HG03457 (cell line): ENCODE measurements around the gene FAM217A.

Experiments
- ATAC-seq: cut with Tn5 transposase; IDR thresholded peaks from one replicate; pipeline ENCODE4 v1.9.1; 2021; ENCODE audit warnings: moderate number of reproducible peaks; ENCODE audit not compliant: unreplicated experiment

The FAM217A gene

DNA sequence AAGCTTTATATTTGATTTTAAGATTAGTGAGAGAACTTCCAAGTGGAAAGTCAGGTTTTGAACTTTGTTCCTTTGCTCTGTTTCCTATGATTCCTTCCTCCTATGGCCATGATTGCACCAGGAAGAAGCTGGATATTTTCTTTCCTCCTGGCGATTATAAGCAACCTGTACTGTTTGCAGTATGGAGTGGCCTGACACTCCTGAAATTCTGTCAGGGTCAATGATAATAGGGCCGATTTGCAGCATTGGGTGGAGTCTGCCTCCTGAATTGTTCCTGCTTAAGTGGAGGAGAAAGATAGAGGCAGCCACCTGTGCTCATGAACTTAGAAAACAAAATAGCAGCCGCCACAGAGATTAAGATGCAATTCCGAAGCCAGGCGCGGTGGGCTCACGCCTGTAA, 9.8 kb upstream of the FAM217A start:
- ATAC-seq: no peak

DNA sequence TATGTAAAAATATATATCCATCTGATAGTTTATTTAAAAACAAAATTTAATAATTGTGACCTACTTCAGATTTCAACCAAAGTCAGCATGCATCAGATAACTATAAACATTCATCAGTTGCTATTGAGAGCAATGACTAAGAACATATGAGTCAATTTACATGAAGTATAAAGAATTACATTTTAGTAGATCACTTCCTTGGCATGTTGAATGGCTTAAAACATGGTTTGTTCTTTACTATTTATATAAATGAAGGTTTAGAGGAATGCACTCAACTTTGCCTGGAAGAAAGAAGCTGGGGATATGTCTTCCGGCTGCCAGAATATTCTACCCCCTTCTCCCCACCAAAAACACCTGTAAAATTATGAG, 6.4 kb upstream of the FAM217A start:
- no peak for ATAC-seq

DNA sequence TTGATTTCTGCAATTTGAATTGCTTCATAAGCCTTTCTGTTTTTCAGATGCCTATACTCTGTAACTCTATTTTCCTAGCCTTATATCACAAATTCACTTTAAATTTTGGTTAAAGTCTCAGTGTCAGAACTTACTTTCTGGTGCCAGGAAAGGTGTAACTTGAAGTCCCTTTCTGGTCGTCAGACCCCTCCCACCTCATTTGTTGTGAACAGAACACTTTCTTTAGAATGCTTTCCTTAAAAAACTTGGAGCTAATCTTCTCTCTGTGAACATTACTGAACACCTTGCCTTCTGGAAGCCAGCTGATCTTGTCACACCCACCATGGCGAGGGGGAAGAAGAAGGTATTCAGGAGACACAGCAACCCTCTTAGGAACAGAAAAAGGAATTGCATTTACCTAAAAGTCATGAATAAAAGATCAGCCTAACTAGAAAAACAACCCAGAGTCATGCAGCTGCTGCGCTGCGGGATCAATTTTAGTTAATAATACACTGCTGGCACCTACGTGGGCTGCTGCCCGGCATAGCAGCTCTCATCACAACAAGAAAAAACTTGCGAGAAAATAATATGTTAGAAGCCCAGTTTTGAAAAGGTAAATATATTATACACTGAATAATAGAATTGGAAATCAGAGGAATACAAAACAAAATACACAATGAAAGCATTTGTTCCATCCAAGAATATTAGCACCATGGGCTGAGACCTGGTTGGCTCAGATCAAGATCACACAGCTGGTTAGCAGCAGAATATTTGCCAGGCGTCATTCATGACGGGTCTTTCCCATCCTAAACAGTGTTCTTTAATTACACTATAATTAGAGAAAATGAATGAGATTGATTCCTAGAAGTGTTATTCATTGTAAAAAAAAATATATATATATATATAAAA, 5.8 kb upstream of the FAM217A start:
- ATAC-seq: no peak

DNA sequence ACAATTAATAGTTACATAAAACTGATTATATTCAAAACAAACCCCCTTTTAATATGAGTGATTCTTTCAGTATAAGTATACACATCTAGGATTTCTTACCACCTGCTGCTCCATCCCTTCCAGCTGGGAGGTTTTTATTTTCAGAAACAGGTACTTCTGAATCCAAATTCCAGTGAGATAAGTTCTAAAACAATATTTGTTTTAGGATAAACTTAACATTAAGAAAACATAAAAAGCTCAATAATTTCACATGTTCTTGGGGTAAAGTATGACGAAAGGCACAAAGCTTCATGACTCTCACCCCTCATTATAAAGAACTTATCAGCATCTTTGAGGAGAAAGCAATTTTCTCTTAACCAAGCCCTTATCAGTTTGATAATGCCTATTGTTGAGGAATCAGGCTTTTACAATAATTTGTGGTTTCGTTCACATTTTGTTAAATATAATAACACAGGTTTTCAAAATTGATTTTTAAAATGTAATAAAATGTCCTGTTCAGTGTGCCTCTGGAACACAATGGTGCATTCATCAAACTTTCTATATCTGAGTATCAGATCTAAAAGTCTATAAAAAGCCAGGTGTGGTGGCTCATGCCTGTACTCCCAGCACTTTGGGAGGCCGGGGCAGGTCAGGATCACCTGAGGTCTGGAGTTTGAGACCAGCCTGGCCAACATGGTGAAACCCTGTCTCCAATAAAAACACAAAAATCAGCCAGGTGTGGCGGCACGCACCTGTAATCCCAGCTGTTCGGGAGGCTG, 4.3 kb downstream of the FAM217A start:
- no peak for ATAC-seq

DNA sequence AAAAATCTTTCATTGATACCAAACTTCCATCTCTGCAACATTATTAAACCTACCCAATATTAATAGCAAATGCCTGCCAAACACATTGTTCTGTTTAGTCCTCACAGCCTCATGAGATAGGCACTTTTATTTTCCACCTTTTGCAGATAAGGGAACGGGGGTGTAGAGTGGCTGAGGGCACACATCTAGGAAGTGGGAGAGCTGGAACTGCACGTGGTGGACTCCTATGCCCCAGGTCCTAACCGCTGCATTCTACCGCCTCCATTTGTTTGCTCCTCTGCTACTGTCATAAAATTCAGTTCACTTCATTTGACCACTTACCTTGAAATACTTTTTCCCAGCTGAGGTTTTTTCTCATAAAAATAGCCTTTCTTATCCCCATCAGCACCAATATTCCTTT, 7.6 kb downstream of the FAM217A start:
- ATAC-seq: no peak

DNA sequence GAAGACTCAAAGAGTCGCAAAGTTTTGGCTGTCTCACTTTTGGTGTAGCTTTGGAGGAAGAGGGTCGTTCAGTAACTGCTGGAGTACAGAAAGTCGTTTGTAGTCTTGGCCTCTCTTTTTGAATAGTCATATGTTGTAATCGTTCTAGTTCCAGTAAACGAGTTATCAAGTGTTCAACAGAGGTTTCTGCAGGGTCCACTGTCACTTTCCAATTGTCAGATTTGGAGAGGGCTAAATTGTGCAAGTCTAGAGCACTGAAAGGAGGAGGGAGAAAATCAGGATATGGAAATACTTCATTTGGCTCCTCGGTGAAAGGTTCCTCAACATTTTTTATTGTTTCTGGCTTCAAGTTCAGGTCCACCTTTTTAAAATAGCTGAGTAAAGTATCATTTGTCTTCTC, 9.7 kb downstream of the FAM217A start:
- ATAC-seq: no peak

DNA sequence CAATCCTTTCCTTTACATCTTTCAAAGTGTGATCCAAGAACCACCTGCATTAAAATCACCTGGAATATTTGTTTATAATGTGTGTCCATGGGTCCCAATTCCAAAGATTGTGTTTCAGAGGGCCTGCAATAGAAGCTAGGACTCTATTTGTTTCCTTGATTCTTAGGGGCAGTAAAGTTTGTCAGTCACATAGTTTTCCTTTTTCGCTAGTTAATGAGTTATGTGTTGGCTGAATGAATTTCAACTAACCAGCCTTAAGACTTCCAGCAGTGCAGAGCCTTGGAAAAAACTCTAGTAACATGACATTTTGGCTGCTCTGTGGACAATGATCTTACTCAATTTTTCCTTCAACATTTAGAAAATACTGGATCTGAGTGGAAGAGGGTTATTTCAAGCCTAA, 11.3 kb downstream of the FAM217A start:
- no peak for ATAC-seq

DNA sequence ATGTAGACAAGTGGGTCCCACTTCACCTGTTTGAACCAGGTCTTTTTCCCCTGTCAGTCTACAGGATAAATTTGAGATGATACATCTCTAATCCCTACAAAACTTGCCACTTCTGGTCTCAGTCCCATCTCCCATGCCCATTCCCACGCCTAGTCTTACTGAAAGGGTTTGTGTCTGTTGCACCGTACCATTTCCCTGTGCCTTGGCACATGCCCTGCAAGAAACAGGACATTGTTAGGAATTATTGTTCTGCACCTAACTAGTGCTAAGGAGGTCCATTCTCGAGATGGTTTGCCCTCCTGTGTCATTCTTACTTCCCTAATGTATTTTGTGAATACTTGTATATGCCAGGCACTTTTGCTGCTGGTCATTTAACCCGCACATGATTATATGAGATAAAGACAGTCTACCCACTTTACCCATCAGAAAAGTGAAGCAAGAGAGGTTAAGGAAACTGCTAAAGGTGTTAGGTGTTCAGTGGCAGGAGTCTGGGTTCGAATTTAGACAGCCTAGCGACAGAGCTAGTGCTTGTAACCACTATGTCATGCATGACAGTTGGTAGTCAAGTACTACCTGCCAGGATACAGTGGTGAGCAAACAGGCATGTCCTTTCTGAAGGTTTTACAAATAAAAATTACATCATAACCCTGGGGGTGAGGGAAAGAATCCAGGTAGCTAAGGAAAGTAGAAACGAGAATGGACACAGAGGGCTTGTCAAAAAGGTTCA, 12.7 kb downstream of the FAM217A start:
- no peak for ATAC-seq

DNA sequence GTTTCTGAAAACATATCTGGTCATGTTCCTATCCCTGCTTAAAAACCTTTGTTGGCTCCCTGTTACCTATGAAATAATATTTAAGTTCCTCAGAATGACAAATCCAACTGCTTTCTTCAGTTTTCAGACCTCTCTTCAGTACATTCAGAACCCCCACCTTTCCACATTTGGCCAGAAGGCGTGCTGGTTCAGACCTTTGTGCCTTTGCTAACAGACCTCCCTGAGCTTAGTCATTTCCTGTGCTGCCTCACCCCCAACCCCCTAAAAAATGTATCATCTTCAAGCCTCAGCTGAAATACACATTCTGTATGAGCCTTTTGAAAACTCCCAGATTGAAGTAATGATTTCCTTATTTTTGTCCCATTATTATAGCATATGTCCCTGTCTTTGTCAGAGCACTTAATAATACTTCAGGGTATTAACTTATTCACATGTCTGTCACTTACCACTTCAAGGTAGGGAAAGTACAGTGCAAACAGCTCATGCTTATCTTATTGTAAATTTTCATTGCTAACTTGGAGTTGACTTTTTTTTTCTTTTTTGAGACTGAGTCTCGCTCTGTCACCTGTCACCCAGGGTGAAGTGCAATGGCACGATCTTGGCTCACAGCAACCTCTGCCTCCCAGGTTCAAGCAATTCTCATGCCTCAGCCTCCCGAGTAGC, 19.7 kb downstream of the FAM217A start:
- ATAC-seq: no peak

DNA sequence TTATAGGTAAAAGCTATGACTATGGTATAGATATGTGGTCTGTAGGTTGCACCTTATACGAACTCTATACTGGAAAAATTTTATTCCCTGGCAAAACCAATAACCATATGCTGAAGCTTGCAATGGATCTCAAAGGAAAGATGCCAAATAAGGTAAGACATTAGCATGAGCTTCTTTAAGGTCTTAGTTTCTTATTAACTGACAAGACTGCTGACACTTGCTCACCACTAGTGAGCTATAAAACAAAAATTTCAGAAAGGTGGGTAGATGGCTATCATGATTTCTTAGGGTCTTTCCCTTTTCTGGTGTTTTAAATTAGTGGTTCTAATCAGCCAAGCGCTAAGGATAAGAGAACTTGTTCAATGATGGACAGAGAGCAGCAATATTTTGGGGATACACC, 21.9 kb downstream of the FAM217A start:
- no peak for ATAC-seq

DNA sequence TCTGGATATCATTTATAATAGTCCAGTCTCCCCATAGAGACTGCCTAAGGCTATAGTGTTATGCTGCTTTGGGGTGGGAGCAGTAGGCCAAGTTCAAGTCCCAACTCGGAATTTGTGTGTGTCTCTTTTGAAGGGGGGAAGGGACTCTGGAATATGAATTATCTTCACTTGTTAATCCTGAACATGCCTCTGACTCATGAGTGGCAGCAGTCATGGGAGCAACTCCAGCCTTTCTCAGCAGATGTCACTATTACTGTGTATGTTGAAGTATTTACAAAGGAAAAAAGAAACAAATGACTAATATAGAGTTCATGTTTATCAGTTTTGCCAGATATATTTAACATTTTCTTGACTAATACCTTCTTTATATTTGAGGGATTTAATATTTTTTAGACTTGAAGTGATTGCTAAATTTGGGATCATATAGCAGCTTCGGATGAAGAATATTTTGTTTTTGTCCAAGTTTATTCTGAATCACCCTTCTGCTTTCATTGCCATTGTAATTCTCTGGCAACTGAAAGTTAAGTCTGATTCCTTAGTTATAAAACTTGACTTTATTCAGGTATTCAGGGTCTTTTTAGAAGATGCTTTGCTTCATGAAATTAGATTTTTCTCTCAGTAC, 23.4 kb downstream of the FAM217A start:
- no peak for ATAC-seq

DNA sequence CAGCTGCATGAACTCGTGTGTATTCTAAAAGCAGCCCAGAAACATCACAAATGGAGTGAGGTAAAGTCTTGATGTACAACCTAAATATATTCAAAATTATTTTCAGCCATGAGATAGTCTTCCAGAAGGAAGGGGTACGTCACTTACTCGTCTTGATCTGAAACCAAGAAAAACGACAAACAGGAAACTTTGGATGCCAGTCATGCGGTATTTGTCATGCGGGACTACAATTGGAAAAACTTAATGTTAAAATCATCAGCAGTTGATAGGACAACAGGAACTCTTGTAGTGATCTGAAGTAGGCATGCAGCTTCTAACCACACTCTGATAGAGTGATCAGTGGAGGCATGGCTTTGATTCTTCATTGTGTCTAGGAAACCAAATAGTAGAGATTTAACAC, 29.7 kb downstream of the FAM217A start:
- no peak for ATAC-seq

DNA sequence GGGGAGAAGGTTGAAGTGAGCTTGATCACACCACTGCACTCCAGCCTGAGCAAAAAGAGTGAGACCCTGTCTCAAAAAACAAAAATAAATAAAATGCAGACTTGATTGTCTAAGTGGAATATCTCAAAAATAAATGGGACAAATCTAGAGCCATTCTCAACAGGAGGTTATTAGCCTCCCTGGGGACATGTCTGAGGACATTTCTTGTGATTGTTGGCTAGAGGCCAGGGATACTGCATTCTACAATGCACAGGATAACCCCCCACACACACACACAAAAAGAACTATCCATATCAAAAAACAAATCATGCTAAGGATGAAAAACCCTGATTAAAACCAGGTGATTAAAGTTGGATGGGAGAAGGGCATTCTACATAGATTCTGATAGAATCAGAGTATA, 37.5 kb downstream of the FAM217A start:
- ATAC-seq: no peak

DNA sequence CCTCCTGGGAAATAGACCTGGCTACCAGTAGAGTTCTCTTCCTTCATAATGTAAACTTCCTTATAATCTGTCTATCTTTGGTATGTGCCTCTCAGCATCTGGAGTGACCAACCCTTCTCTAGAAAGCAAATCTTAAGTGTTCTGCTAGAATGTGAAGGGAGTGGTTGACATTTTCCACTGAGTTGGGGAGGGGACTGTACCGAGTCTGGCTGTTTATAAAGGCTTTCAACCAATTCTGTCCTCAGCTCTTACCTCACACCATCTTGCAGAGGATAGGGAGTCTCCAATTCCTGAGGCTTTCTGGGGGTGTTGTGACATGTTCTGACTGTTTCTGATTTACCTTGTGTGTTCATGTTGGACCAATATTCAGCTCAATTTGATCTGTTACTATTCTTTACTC, 39.6 kb downstream of the FAM217A start:
- ATAC-seq: no peak

DNA sequence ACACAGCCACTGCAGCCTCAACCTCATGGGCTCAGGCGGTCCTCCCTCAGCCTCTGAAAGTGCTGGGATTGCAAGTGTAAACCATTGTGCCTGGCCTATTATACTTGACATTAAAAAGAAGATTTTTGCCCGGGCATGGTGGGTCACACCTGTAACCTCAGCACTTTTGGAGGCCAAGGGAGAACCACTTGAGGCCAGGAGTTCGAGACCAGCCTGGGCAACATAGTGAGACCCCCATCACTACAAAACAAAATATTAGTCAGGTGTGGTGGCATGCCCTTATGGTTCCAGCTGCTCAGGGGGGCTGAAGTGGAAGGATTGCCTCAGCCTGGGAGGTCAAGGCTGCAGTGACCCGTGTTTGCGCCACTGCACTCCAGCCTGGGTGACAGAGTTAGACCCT, 42.4 kb downstream of the FAM217A start:
- no peak for ATAC-seq

DNA sequence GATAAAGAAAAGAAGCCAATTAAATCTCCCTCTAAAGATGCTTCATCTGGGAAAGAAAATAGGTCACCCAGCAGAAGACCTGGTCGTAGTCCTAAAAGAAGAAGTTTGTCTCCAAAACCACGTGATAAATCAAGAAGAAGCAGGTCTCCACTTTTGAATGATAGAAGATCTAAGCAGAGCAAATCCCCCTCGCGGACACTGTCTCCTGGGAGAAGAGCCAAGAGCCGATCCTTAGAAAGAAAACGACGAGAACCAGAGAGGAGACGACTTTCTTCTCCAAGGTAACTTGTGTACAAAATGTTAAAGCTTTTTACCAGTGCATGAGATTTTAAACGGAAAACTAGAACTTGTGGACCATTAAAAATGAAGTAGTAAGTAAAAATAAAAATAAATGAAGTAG, 46.5 kb downstream of the FAM217A start:
- no peak for ATAC-seq

DNA sequence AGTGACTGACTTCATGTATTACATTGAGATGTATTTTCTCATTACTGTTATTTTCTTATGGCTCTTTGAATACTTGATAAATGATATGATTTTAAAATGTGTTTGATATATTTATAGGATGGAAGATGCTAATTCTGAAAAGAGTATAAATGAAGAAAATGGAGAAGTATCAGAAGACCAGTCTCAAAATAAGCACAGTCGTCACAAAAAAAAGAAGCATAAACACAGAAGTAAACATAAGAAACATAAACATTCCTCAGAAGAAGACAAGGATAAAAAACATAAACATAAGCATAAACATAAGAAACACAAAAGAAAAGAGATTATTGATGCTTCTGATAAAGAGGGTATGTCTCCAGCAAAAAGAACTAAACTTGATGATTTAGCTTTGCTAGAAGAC, 47.5 kb downstream of the FAM217A start:
- ATAC-seq: no peak

DNA sequence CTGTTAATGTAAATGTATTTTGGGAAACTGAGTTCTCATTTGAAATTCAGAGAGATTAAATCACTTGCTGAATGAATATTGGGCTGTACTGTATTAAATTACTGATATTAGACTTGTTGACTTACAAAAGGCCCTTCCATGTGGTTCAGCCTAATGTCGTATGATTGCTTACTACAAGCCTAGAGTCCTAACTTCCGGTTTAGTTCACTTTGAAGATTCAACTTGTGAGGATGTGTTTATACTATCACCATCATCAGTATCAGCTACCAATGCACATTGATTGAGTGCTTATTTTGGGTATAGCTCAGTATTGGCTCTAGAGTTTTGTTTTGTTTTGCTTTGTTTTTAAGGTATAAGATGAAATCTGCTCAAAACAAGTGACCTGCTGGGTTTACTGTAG, 48.3 kb downstream of the FAM217A start:
- no peak for ATAC-seq

DNA sequence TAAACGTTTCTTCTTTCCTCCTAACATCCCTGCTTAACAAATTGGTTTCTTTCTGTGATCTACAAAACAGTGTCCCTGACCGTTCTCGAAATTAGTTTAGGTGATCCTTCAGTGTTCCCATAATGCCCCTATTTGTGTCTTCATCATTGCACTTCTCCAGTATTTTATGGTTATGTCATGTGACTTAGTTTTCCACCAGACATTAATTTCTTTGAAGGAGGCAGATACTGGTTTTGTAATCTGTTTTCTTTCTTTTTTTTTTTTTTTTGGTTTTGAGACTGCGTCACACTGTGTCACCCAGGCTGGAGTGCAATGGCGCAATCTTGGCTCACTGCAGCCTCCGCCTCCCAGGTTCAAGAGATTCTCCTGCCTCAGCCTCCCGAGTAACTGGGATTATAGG, 49.2 kb downstream of the FAM217A start:
- no peak for ATAC-seq

DNA sequence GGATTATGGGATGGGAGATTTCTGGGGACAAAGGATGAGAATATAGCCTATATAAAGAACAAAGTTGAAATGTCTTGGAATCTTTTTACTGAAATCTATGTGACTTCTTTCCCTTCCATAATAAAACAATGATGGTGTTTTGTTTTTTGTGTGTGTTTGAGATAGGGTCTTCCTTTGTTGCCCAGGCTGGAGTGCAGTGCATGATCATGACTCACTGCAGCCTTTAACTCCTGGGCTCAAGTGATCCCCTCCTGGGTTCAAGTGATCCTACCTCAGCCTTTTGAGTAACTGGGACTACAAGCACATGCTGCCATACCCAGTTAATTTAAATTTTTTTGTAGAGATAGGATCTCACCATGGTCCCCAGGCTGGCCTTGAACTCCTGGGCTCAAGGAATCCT, 50.9 kb downstream of the FAM217A start:
- ATAC-seq: no peak

DNA sequence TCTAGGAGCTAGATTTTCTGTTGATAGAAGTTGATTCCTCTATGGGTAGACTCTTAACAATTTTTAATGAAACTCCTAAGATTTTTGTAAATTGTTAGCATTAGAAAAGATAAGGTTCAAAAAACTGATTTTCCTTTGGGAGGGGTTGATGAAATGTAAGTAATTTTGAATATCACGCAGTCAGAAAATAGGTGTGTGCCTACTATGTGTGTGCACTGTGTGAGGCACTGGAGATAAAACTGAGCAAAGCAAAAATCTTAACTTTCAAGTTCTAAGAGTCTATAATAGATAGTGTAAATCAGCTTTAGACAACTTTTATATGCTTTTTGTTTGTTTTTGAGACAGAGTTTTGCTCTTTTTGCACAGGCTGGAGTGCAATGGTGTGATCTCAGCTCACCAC, 53.3 kb downstream of the FAM217A start:
- ATAC-seq: no peak
